H9 (cell line): ENCODE measurements around the gene ZNF648. TPM values are rescaled to one million over a fixed set of nuclear protein-coding genes. Genes with fewer than 3 reads are reported as not detected.

ENCODE experiments used
- DNase-seq: peaks from one replicate; pipeline ENCODE4 v3.0.0-alpha.2; 2017
- H2AFZ ChIP-seq: one replicate; pipeline ENCODE4 v1.6.1; 2013; ENCODE audit warnings: mild to moderate bottlenecking, low read length, control low read depth, moderate library complexity
- H2AK5ac ChIP-seq: 2 replicates; pipeline ENCODE4 v1.6.1; 2013; ENCODE audit warnings: low read length, control low read depth, mixed read lengths; ENCODE audit not compliant: insufficient read length
- H2BK120ac ChIP-seq: one replicate; pipeline ENCODE4 v1.6.1; 2013; ENCODE audit warnings: low read depth, mild to moderate bottlenecking, low read length, control low read depth, inconsistent platforms; ENCODE audit not compliant: poor library complexity, severe bottlenecking
- H2BK12ac ChIP-seq: 2 replicates; pipeline ENCODE4 v1.6.1; 2013; ENCODE audit warnings: low read length, control low read depth, mixed read lengths, low read depth; ENCODE audit not compliant: insufficient read length
- H2BK15ac ChIP-seq: 2 replicates; pipeline ENCODE4 v1.6.1; 2013; ENCODE audit warnings: low read depth, low read length, control low read depth
- H2BK20ac ChIP-seq: one replicate; pipeline ENCODE4 v1.6.1; 2013; ENCODE audit warnings: low read depth, mild to moderate bottlenecking, low read length, control low read depth, inconsistent platforms; ENCODE audit not compliant: poor library complexity, severe bottlenecking
- H2BK5ac ChIP-seq: 2 replicates; pipeline ENCODE4 v1.6.1; 2013; ENCODE audit warnings: low read length, control low read depth, mixed read lengths; ENCODE audit not compliant: insufficient read length
- H3K14ac ChIP-seq: 2 replicates; pipeline ENCODE4 v1.6.1; 2013; ENCODE audit warnings: low read length, control low read depth; ENCODE audit not compliant: insufficient read depth
- H3K18ac ChIP-seq: 2 replicates; pipeline ENCODE4 v1.6.1; 2013; ENCODE audit warnings: low read depth, mild to moderate bottlenecking, mixed read lengths, low read length, control low read depth; ENCODE audit not compliant: insufficient read length
- H3K23ac ChIP-seq: 2 replicates; pipeline ENCODE4 v1.6.1; 2013; ENCODE audit warnings: low read length, control low read depth, mixed read lengths, low read depth; ENCODE audit not compliant: insufficient read length
- H3K23me2 ChIP-seq: 2 replicates; pipeline ENCODE4 v1.6.1; 2013; ENCODE audit warnings: low read depth, mild to moderate bottlenecking, mixed read lengths, low read length, control low read depth; ENCODE audit not compliant: insufficient read length, poor library complexity, severe bottlenecking
- H3K27ac ChIP-seq: 2 replicates; pipeline ENCODE4 v1.5.1; 2013; ENCODE audit warnings: low read length, control low read depth, mixed read lengths, low read depth; ENCODE audit not compliant: insufficient read length
- H3K27me3 ChIP-seq: 2 replicates; pipeline ENCODE4 v1.6.1; 2013; ENCODE audit warnings: low read length, control low read depth, inconsistent platforms; ENCODE audit not compliant: insufficient read depth
- H3K4ac ChIP-seq: 2 replicates; pipeline ENCODE4 v1.6.1; 2013; ENCODE audit warnings: low read depth, mild to moderate bottlenecking, control low read depth, inconsistent platforms, low read length, moderate library complexity
- H3K4me1 ChIP-seq: 2 replicates; pipeline ENCODE4 v1.6.1; 2013; ENCODE audit warnings: low read length, control low read depth, inconsistent platforms; ENCODE audit not compliant: insufficient read depth
- H3K4me2 ChIP-seq: 2 replicates; pipeline ENCODE4 v1.6.1; 2013; ENCODE audit warnings: low read length, control low read depth, mixed read lengths; ENCODE audit not compliant: insufficient read length, insufficient read depth
- H3K56ac ChIP-seq: 2 replicates; pipeline ENCODE4 v1.6.1; 2013; ENCODE audit warnings: low read depth, mild to moderate bottlenecking, mixed read lengths, low read length, control low read depth; ENCODE audit not compliant: insufficient read length
- H3K79me1 ChIP-seq: 2 replicates; pipeline ENCODE4 v1.6.1; 2013; ENCODE audit warnings: low read depth, mild to moderate bottlenecking, moderate library complexity, low read length, control low read depth, inconsistent platforms; ENCODE audit not compliant: insufficient read depth, poor library complexity, severe bottlenecking
- H3K79me2 ChIP-seq: 2 replicates; pipeline ENCODE4 v1.6.1; 2013; ENCODE audit warnings: low read length, control low read depth, inconsistent platforms; ENCODE audit not compliant: insufficient read depth
- H3K9ac ChIP-seq: 2 replicates; pipeline ENCODE4 v1.6.1; 2013; ENCODE audit warnings: low read length, control low read depth, mixed read lengths; ENCODE audit not compliant: insufficient read length; ENCODE audit errors: extremely low read depth
- H3K9me3 ChIP-seq: one replicate; pipeline ENCODE4 v1.6.1; 2013; ENCODE audit warnings: low read depth, low read length, inconsistent platforms; ENCODE audit not compliant: control insufficient read depth
- H3T11ph ChIP-seq: one replicate; pipeline ENCODE4 v1.6.1; 2013; ENCODE audit warnings: mild to moderate bottlenecking, low read length, control low read depth, inconsistent platforms
- H4K20me1 ChIP-seq: one replicate; pipeline ENCODE4 v1.6.1; 2013; ENCODE audit not compliant: control insufficient read depth, insufficient read length, insufficient read depth
- H4K5ac ChIP-seq: 2 replicates; pipeline ENCODE4 v1.6.1; 2013; ENCODE audit warnings: low read depth, mild to moderate bottlenecking, mixed read lengths, low read length, control low read depth; ENCODE audit not compliant: insufficient read length
- H4K8ac ChIP-seq: replicated peaks from 2 replicates; pipeline ENCODE4 v1.6.1; 2013; ENCODE audit warnings: low read length, control low read depth, mixed read lengths, low read depth; ENCODE audit not compliant: insufficient read length
- H4K91ac ChIP-seq: 2 replicates; pipeline ENCODE4 v1.6.1; 2013; ENCODE audit warnings: low read depth, mild to moderate bottlenecking, moderate library complexity, mixed read lengths, low read length, control low read depth; ENCODE audit not compliant: insufficient read length
- H3K27ac Mint-ChIP-seq, 3 experiments: 2 replicates in 2 of 3; 3 replicates in 1 of 3; pipeline ENCODE4 v1.8.0; 2020 to 2021; ENCODE audit warnings: mixed read lengths in 3 of 3, mild to moderate bottlenecking in 1 of 3, moderate library complexity in 1 of 3
- H3K27me3 Mint-ChIP-seq: 2 replicates; pipeline ENCODE4 v1.8.0; 2021; ENCODE audit warnings: low read depth, mild to moderate bottlenecking, moderate library complexity, mixed read lengths
- H3K36me3 Mint-ChIP-seq, 3 experiments: 2 replicates in 2 of 3; 3 replicates in 1 of 3; pipeline ENCODE4 v1.8.0; 2020 to 2021; ENCODE audit warnings: low read depth in 3 of 3, mixed read lengths in 3 of 3; ENCODE audit not compliant: insufficient read depth in 1 of 3
- H3K4me1 Mint-ChIP-seq, 2 experiments: 2 replicates each; pipeline ENCODE4 v1.8.0; 2020; ENCODE audit warnings: mixed read lengths in 2 of 2
- H3K4me3 Mint-ChIP-seq, 2 experiments: 2 replicates in 1 of 2; 3 replicates in 1 of 2; pipeline ENCODE4 v1.8.0; 2020 to 2021; ENCODE audit warnings: mild to moderate bottlenecking in 2 of 2, mixed read lengths in 2 of 2, moderate library complexity in 1 of 2
- H3K9me3 Mint-ChIP-seq, 2 experiments: 2 replicates in 1 of 2; 3 replicates in 1 of 2; pipeline ENCODE4 v1.8.0; 2020; ENCODE audit warnings: mild to moderate bottlenecking in 2 of 2, mixed read lengths in 2 of 2, moderate library complexity in 1 of 2
- CTCF ChIP-seq: fragments of 200-600 bp; sonication (generic); conservative IDR thresholded peaks from 3 replicates; pipeline ENCODE4 v1.8.0; 2021; ENCODE audit warnings: antibody characterized with exemption, mild to moderate bottlenecking
- WGBS: extraction: QIAGEN DNeasy Blood & Tissue Kit; methylation state at CpG from one replicate; pipeline ENCODE4 v1.1.7; 2013; ENCODE audit warnings: missing lambda C conversion rate, low lambda C conversion rate, mixed read lengths; ENCODE audit not compliant: insufficient read length; ENCODE audit errors: extremely low coverage; 5-methylcytosine and 5-hydroxymethylcytosine counted together
- total RNA-seq: library from RNA; stranded (reverse); gene quantifications from 2 replicates; pipeline ENCODE4 v1.2.1, GENCODE V29; 2021

ZNF648 gene
- total RNA-seq, 1 experiment from 2014 or later: 1.4 TPM

- no peaks in the 10 kb centered on the region for H3K23me2 ChIP-seq
- H4K91ac ChIP-seq: no peak overlapping the region
- no peak for TF ChIP-seq CTCF
- no peak overlapping the region for H2BK15ac ChIP-seq
- no peak for DNase-seq
- WGBS: no CpG with 5 or more reads among the region's 1 CpG
- peak overlapping the region in 1 of 3 experiments; percentile 3; a peak in 2 of 7 replicates for H3K27ac Mint-ChIP-seq
- peaks cover 0 to under 1% of the 10 kb centered on the region in 2 experiments; a peak in 2 of 5 replicates for H3K9me3 Mint-ChIP-seq
- no peak overlapping the region for H2BK120ac ChIP-seq
- H3K14ac ChIP-seq: no peak overlapping the region
- H3K4ac ChIP-seq: no peak overlapping the region
- H3K27ac ChIP-seq: no peak overlapping the region
- H2BK12ac ChIP-seq: no peak overlapping the region
- no peak overlapping the region for H2AK5ac ChIP-seq
- no peaks in the 10 kb centered on the region for H3K79me1 ChIP-seq
- H3K27me3 Mint-ChIP-seq: no peaks in the 10 kb centered on the region
- peaks cover 3% of the 10 kb centered on the region; the same call in 1 of the 2 replicates for H3K4me1 ChIP-seq
- H3K36me3 Mint-ChIP-seq: peaks cover 0 to 6% (median 0%) of the 10 kb centered on the region in 3 experiments; a peak in 2 of 7 replicates
- H3K4me1 Mint-ChIP-seq: peaks cover 8 to 11% of the 10 kb centered on the region in 2 experiments
- no peak overlapping the region for H4K5ac ChIP-seq
- H3T11ph ChIP-seq: no peak overlapping the region
- H2BK20ac ChIP-seq: no peak overlapping the region
- no peak overlapping the region for H3K9ac ChIP-seq
- H4K8ac ChIP-seq: no peak overlapping the region
- no peak overlapping the region for H3K56ac ChIP-seq
- no peak overlapping the region for H3K4me2 ChIP-seq
- H2BK5ac ChIP-seq: no peak overlapping the region
- no peak overlapping the region for H3K23ac ChIP-seq
- no peak overlapping the region for H3K18ac ChIP-seq
- no peaks in the 10 kb centered on the region for H3K9me3 ChIP-seq
- no peak overlapping the region for H3K4me3 Mint-ChIP-seq
- H2AFZ ChIP-seq: no peak overlapping the region
- no peaks in the 10 kb centered on the region for H4K20me1 ChIP-seq
- no peaks in the 10 kb centered on the region for H3K79me2 ChIP-seq
- H3K27me3 ChIP-seq: no peaks in the 10 kb centered on the region
Measured at GRCh38 chr1:182093781-182094180, 32.3 kb upstream of the ZNF648 start.
